ENCODE results near the gene ASB3.

Gene ASB3

GRCh38 chr2:53636596-53636995 lies 150.2 kb downstream of the ASB3 start:
- H3F3A ChIP-seq (ENCODE audit: insufficient read depth, low read length): no peaks in the 10 kb centered on the region
- H3K4me2 ChIP-seq (ENCODE audit: low read length): no peak overlapping the region
- H3K9me2 ChIP-seq (ENCODE audit: low read depth, low read length): no peaks in the 10 kb centered on the region; the same call in 1 of the 2 replicates
- TF ChIP-seq EZH2 (IDR thresholded peaks at IDR 0.05; ENCODE audit: borderline replicate concordance, low read length) (no peak), CTCF (IDR thresholded peaks at IDR 0.05; ENCODE audit: low read length) (no peak)
- H3K27me3 ChIP-seq (ENCODE audit: insufficient read depth, low read length): no peaks in the 10 kb centered on the region; the same call in 1 of the 2 replicates
- no peaks in the 10 kb centered on the region for H3K79me2 ChIP-seq (ENCODE audit: insufficient read depth, low read length)
- H3K9ac ChIP-seq (ENCODE audit: low read length): no peak overlapping the region
- H4K20me1 ChIP-seq (ENCODE audit: insufficient read depth, low read length): no peaks in the 10 kb centered on the region
- no peaks in the 10 kb centered on the region for H3K4me1 ChIP-seq (ENCODE audit: insufficient read depth, low read length, severe bottlenecking)
- H2AFZ ChIP-seq (ENCODE audit: low read length): no peak overlapping the region
- no peak overlapping the region for H3K4me3 ChIP-seq (ENCODE audit: low read depth, low read length, poor library complexity, severe bottlenecking)
- H3K9me3 ChIP-seq (ENCODE audit: low read length): no peaks in the 10 kb centered on the region
- no peaks in the 10 kb centered on the region for H3K36me3 ChIP-seq (ENCODE audit: insufficient read depth, low read length)
- no peak overlapping the region for H3K27ac ChIP-seq (ENCODE audit: low read depth, low read length, poor library complexity, severe bottlenecking)

GRCh38 chr2:53636109-53636508 lies 150.6 kb downstream of the ASB3 start:
- Histone ChIP-seq H3K9me3 (ENCODE audit: low read length) (no peaks in the 10 kb centered on the region), H4K20me1 (ENCODE audit: insufficient read depth, low read length) (no peaks in the 10 kb centered on the region), H3K9me2 (ENCODE audit: low read depth, low read length) (no peaks in the 10 kb centered on the region; the same call in 1 of the 2 replicates), H3K79me2 (ENCODE audit: insufficient read depth, low read length) (no peaks in the 10 kb centered on the region), H3F3A (ENCODE audit: insufficient read depth, low read length) (no peaks in the 10 kb centered on the region), H3K4me3 (ENCODE audit: low read depth, low read length, poor library complexity, severe bottlenecking) (no peak overlapping the region), H3K4me1 (ENCODE audit: insufficient read depth, low read length, severe bottlenecking) (no peaks in the 10 kb centered on the region), H3K27me3 (ENCODE audit: insufficient read depth, low read length) (no peaks in the 10 kb centered on the region; the same call in 1 of the 2 replicates), H3K36me3 (ENCODE audit: insufficient read depth, low read length) (no peaks in the 10 kb centered on the region), H2AFZ (ENCODE audit: low read length) (no peak overlapping the region), H3K4me2 (ENCODE audit: low read length) (no peak overlapping the region), H3K9ac (ENCODE audit: low read length) (no peak overlapping the region), H3K27ac (ENCODE audit: low read depth, low read length, poor library complexity, severe bottlenecking) (no peak overlapping the region)
- TF ChIP-seq EZH2 (IDR thresholded peaks at IDR 0.05; ENCODE audit: borderline replicate concordance, low read length): no peak
- TF ChIP-seq CTCF (IDR thresholded peaks at IDR 0.05; ENCODE audit: low read length): no peak

- H3K9me3 ChIP-seq (ENCODE audit: low read length): no peaks in the 10 kb centered on the region
- H3K4me2 ChIP-seq (ENCODE audit: low read length): no peak overlapping the region
- H2AFZ ChIP-seq (ENCODE audit: low read length): no peak overlapping the region
- H3F3A ChIP-seq (ENCODE audit: insufficient read depth, low read length): no peaks in the 10 kb centered on the region
- no peak overlapping the region for H3K27ac ChIP-seq (ENCODE audit: low read depth, low read length, poor library complexity, severe bottlenecking)
- H3K36me3 ChIP-seq (ENCODE audit: insufficient read depth, low read length): no peaks in the 10 kb centered on the region
- H3K9me2 ChIP-seq (ENCODE audit: low read depth, low read length): no peaks in the 10 kb centered on the region; the same call in 1 of the 2 replicates
- no peak for TF ChIP-seq CTCF (IDR thresholded peaks at IDR 0.05; ENCODE audit: low read length)
- no peak for TF ChIP-seq EZH2 (IDR thresholded peaks at IDR 0.05; ENCODE audit: borderline replicate concordance, low read length)
- no peaks in the 10 kb centered on the region for H3K79me2 ChIP-seq (ENCODE audit: insufficient read depth, low read length)
- no peaks in the 10 kb centered on the region for H3K4me1 ChIP-seq (ENCODE audit: insufficient read depth, low read length, severe bottlenecking)
- no peak overlapping the region for H3K9ac ChIP-seq (ENCODE audit: low read length)
- H3K27me3 ChIP-seq (ENCODE audit: insufficient read depth, low read length): no peaks in the 10 kb centered on the region; the same call in 1 of the 2 replicates
- no peak overlapping the region for H3K4me3 ChIP-seq (ENCODE audit: low read depth, low read length, poor library complexity, severe bottlenecking)
- no peaks in the 10 kb centered on the region for H4K20me1 ChIP-seq (ENCODE audit: insufficient read depth, low read length)
Observed at GRCh38 chr2:53635694-53636093, 151.1 kb downstream of the ASB3 start.
